HG03196 (cell line): ENCODE results near the gene TGDS.

Source experiments
- ATAC-seq: cut with Tn5 transposase; IDR thresholded peaks from one replicate; pipeline ENCODE4 v1.9.1; 2021; ENCODE audit not compliant: unreplicated experiment

The TGDS gene

DNA sequence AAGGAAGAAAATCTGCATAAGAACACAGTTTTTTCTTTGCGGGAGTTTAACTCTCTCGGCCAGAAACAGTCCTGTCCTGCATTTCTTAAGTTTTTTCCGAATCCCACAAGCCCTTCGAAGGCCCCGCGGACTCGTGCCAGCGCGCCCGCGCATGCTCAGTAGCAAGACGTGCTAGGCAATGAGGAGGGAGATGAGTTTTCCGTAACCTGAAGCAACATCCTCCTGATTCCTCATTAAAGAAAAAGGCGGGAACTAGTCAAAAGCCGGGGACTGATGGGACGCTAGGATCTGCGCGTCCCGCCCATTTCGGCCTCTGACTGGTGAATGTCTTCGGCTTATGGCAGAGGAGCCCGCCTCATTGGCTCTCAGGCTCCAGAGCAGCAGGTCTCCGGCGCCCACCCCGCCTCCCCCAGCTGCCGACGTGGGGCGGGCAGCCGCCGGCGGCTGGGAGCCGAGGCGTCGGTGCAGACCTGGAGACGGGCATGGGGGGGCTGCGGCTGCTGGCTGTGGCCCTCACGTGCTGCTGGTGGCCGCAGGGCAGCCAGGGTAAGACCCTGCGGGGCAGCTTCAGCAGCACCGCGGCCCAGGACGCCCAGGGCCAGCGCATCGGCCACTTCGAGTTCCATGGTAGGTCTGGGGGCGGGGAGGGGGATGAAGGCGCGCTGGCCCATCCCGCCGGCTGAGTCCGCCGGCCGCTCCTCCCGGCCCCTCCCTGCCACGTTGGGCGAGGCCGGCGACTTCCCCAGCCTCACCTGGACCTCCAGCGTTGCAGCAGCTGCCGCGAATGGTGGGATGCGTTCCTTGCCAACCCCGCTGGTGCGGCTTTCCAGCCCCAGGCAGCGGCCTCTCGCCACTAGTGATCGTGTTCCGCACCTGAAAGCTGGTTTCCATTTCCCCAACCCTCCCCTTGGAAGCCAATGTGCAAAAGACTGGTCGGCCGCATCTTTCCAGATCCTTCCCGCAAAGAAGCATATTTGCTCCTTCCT is 5.8 kb upstream of the TGDS start, which contains the start of gene GPR180:
GPR180 (plus strand) TSS at position 412 of the 986 bp plus-strand sequence; CDS start at position 483, 71 bp downstream.
- ATAC-seq, result peak; percentile 100

DNA sequence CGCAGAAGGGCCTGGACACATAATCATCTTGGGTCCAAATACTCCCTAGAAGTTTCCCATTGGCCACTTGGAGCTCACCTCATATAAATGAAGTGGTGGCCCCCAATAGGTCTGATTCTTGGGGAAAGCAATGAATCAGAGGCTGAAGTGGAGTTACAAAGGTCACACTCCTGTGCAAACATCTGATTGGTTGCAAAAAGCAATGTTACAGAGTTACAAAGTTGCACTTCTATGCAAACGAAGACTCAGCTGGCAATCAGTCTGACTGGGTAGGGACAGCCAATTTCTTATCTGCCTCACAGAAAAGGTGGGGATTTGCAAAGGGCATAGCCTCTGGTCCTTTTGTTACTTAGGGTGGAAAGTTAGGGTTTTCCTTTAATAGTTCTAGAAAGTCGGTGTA is 3.9 kb upstream of the TGDS start:
- ATAC-seq, result no peak

DNA sequence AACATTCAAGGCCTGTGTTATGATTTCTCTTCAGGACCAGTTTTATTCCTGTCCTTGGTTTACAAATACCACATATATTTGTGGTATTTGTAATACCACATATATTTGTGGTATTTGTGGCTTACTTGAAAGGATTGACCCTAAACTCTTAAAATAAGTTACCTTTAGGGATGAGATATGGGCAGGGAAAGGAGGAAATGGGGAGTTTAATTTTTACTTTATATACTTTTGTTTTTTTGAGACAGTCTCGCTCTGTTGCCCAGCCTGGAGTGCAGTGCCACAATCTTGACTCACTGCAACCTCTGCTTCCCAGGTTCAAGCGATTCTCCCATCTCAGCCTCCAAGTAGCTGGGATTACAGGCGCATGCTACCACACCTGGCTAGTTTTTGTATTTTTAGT is 2.3 kb upstream of the TGDS start:
- ATAC-seq, result no peak

DNA sequence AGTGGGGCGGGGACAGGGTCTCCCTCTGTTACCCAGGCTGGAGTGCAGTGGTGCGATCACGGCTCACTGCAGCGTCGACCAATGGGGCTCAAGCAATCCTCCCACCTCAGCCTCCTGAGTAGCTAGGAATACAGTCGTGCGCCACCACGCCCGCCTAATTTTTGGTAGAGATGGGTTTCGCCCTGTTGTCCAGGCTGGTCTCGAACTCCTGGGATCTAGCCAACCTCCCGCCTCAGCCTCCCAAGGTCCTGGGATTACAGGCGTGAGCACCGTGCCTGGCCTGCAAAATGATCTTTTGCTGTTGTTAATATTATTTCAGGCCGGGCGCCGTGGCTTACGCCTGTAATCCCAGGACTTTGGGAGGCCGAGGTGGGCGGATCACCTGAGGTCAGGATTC is 621 bp upstream of the TGDS start:
- ATAC-seq, result no peak

DNA sequence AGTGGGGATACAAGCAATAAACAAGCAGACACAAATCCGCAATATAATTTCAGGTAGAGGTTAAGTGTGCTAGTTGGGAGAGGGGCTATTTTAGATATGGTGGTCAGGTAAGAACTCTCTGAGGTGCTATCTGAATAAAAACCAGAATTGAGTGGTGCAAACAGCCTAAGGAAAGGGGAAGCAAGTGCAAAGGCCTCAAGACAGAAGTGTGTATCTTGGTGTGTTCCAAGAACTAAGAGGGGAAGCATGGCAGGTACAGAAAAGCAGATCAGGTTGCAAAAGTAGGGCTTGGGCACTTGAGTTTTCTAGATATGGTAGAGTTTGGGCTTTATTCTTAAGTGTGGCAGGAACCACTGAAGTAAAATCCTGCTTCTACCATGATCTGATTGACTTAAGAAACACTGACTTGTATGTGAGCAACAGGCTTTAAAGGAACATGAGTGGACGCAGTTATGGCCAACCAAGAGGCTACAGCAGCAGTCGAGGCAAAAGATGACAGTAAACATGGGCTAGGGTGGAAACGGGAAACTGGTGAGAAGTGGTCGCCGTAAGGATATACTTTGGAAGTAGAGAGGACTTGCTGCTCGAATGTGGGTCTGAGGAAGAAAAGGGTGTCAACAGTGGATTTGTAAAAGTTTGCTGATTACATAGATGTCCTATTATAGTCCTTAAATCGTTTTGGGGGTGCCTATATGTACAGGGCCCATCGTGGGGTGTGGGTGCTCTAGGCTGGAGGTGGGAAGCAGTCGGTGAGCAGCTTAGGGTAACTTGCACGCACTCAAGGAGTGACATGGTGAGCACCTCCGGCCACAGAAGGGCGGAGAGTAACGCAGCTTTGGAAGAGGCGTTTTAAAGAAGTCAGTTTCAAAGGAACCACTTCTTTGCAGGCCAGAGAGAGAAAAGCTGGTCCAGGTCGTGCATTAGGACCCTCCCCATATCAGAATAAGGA is 677 bp downstream of the TGDS start:
- ATAC-seq, result peak; percentile 43

DNA sequence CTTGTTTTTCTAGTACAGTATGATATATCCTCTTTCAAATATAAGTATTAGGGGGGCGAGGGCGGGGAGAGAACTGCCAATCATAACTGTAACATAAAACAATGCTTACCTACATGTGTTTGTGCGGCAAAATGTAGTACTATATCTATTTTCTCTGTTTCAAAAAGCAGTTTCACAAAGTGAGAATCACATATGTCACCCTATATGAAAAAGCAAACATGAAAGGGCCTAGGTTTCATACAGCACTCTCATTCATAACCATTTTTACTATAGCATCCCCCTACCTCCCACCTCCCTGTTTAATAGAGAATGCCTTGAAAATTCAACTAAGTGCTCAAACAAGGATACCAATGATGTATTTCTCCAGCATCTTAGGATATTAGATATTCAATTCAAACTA is 5.2 kb downstream of the TGDS start:
- ATAC-seq, result no peak

DNA sequence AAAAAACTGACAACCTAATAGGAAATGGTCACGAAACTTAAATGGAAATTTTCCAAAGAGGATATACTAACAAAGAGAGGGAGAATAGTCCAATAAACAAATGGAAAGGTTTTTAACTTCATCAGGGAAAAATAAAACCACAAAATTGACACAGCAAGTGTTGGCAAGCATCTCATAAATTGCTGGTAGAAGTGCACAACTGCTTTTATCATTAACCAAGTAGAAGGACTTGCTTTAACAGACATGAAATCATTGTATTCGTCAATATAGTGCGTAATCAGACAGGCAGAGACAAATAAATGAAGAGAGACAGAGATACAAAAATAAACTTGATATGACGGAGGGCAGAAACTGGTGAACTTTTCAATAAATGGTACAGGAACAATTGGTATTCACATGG is 7.4 kb downstream of the TGDS start:
- ATAC-seq, result no peak

DNA sequence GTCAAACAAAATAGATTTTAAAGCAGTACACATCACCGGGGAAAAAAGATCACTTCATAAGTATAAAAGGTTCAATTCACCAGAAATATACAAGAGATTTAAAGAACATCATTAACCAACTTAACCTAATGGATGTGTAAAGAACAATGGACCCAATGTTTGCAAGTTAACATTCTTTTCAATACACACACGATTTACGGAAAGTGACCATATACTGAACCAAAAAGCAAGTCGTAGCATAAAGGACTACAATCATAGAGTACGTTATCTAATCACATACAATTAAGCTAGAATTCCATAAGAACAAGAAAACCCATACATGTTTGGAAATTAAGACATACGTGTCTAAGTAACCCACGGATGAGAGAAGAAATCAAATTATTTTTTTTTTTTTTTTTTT is 9.6 kb downstream of the TGDS start:
- ATAC-seq, result no peak

DNA sequence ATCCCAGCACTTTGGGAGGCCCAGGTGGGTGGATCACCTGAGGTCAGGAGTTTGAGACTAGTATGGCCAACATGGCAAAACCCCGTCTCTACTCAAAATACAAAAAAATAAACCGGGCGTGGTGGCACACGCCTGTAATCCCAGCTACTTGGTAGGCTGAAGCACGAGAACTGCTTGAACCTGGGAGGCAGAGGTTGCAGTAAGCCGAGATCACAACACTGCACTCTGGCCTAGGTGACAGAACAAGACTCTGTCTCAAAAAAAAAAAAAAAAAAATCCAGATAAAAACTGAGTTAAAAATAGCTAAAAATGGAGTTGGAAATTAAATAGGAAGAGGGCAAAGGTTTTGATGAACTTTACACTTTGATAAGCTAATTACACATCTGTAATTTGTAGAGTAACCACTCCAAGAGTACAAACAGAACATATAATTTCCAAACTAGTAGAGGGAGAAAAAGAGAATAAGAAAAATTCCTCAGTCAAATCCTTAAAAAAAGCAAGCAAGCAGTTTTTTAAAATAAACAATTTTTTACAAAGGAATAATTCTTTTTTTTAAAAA is 10.3 kb downstream of the TGDS start:
- no peak for ATAC-seq

DNA sequence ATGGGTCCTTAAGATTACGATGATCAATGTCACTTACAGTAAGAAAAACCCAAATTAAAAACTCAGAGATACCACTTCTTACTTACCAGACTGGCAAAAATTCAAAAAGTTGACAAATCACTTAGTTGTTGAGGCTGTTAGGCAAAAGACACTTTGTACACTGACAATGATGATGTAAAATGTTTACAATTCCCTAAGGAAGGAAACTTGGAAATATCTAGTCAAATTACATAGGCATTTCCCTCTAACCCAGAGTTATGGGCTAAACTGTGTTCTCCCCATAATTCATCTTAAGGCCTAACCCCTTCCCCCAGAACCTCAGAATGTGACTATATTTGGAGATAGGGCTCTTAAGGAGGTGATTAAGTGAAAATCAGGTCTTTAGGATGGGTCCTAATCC is 12.0 kb downstream of the TGDS start:
- no peak for ATAC-seq

DNA sequence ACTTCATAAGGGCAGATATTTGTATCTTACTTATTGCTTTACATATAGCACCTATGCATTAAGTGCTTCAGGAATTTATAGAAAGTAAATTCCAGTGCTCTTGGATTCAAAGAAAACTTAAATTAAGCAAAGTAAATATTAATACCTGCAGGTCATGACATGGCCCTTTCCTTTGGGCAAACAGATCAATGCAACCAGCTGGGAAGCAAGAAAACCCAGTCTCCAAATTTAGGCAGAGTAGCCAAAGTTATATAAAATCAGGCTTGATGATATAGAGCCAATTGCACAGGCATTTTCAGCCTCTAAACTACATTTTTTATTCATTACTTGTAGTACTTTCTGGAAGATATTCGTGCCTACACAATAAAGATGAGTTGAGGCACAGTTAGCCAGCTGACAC is 16.9 kb downstream of the TGDS start:
- no peak for ATAC-seq

DNA sequence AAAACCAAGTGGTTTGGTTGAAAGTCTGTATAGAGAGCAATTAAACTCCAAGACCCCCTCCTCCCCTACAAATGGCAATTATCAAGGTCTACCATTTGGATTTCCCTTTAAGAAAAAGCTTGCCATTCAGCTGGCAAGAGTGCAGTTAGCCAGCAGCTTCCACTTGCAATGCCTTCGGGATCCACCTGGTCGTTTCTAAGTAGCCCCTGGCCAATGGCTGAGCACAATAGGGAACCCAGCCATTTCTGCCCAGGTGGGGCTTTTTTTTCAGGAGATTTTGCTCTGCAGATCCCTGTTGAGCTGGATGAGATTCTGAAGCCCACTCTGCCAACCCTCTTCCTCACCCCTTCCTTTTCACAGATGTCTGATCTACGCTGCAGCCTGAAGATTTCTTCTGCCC is 26.3 kb downstream of the TGDS start:
- no peak for ATAC-seq

DNA sequence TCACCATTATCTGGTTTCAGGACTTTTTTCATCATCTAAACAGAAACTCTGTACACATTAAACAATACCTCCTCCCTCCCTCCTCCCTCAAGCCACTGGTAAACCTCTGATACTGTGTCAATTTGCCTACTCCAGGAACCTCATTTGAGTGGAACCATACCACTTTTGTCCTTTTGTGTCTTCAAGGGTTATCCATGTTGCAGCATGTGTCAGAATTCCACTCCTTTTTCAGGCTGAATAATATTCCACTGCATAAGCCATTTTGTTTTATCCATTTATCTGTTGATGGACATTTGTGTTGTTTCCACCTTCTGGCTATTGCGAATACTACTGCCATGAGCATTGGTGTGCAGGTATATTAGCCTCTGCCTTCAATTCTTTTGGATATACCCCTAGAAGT is 27.5 kb downstream of the TGDS start:
- ATAC-seq, result no peak

DNA sequence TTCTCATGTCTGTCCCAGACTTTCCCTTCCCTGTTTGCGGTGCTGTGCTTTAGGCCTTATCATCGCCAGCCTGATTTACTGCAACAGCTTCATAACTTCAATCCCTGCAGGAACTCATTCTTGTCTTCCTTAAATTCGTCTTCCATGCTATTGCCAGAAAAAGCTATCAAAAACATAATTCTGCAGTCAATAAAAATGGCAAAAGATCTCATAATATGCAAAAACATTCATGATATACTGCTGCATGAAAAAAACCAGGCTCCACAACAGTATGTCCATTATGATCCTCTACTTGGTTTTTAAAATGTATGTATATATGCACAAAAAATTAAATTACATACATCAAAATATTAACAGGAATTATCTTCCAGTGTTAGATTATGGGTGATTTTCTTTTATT is 28.4 kb downstream of the TGDS start:
- ATAC-seq, result no peak

DNA sequence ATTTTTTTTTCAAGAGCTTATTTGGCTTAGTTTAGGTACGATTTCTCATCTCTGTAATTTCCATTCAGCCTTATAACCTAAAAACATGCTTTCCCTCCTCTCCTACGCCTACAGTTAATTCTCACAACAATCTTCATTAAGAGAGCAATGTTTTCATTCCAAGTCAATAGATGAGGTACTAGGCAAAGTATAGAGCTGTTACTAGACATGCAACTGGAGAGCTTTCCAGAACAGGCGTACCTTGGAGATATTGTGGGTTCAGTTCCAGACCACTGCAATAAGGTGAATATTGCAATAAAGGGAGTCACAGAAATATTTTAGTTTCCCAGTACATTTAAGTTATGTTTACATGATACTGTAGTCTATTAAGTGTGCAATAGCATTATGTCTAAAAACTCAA is 34.8 kb downstream of the TGDS start:
- no peak for ATAC-seq

DNA sequence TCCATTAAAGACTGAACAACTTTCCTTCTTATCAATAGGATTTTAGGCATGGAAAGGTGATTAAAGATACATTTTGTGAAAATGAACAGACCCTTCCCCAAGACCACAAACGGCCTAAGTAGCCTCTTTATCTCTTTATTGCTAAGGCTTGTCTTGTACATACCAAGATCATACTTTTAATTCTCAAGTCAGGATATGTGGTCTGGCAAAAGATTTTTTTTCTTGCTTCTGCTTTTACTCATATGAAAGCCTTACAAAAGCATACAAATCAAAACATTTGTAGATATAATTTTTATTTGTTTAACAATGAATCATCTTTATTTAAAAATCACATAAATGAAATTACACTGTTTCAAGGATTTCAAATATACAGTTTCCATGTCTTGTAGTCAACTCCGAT is 35.8 kb downstream of the TGDS start:
- no peak for ATAC-seq

DNA sequence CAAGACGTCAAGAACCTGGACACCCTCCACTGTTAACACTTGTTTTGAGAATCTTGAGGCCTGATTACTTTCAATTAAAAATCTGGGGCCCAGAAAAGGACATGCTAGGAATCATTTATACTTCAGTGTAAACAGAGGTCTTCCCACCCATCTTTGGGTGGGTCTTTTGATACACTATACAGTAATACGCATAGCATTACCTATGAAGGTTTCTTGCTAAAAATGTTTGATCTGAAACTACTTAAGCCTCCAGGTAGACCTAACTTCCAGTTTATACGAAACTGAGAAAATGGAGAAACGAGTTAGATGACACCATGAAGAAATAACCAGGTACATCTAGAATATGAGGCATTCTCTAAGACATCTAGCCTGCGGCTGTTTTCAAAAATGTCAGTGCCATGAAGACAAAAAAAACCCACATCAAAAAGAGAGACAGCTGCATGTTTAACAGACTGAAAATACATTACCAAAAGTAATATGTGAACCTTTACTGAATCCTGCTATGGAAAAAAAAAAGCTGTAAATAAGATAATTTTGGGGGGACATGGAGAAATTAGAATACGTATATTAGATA is 36.6 kb downstream of the TGDS start:
- no peak for ATAC-seq

DNA sequence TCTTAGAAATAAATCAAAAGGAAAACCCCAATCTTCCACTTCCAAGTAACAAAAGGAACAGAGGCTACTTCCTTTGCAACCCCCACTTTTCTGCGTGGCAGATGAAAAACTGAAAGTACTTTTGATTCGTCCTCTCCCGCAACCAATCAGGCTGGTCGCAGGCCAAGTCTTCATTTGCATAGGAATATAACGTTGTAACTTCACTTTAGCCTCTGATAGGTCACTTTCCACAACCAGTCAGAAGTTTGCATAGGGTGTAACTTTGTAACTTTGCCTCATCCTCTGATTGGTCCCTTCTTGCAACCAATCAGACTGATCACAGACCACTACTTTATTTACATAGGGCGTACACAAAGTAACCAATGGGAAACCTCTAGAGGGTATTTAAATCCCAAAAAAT is 37.2 kb downstream of the TGDS start:
- ATAC-seq, result no peak

DNA sequence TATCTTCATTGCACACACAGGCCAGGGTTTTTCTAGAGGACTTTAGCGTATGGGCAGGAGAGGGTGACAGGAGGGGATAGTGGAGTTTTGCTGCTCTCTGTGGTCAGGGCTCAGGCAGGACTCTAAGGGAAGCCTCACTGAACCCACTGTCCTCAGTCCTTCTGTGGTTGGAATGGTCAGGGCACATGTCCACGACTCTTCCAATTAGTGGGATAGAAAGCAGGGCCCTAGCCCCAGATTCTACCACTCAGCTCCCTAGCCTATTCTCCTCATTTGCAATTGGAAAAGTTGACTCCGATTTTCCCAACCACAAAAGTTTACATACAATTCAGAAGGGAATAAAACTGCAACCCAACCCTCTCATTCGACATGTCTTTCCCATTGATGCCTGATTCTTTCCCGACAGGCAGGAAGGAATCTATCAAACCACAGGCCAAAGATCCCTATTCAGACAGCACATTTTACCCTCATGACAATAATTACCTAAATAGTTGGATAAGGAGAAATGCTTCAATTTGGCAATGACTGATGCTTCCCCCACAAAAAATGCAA is 38.2 kb downstream of the TGDS start:
- ATAC-seq, result no peak

DNA sequence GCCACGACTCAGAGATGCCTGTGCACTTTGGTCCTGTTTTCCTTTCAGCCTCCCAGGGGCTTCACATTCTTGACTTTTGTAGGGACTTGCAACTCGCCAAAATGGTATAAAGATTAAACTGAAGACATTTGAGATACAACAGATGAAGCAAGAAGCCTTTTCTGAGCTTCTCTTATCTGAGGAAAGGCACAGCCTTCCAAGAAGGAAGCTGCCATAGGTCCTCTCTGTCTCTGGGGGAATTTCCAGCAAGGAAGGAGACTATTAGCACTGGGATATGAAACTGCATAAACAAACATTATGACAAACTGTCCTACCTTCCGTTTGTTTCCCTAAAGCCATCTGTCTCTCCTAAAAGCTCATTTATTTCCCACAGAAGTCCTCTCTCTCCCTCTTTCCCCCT is 39.3 kb downstream of the TGDS start:
- no peak for ATAC-seq

DNA sequence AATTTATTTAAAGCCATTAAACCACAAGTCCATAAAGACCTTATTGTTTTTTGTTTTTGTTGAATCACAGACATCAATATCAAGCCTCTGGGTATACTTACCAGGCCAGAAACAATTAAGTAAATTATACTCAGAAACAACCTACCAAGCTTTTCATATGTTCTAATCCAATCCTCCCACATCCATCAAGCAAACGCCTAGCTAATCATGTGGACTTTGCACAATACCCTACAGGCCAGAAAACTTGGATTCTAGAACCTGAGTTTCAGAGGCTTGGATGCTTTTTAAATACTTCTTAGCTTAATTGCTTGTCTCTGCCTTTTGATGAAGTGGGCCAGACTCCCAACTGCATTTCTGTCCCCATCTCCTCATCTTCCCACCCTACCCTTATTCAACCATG is 39.9 kb downstream of the TGDS start:
- no peak for ATAC-seq
